Body of pancreas (tissue), 4 donors: ENCODE data around the gene INTS12.

Experiments used
- POLR2A ChIP-seq, 3 donors: fragments of 450-650 bp; IDR thresholded peaks; one replicate each; pipeline ENCODE4 v1.6.1; 2016; ENCODE audit warnings: antibody characterized with exemption in 3 of 3, mild to moderate bottlenecking in 2 of 3
- TF ChIP-seq, protein P1 (sequence below), 7 experiments: fragments of 450-650 bp in 4 of 7; fragments of 200-600 bp in 3 of 7; sonication (generic) in 3 of 7; IDR thresholded peaks; one replicate each; pipeline ENCODE4 v1.5.1; 2016 to 2019; ENCODE audit warnings: antibody characterized with exemption in 7 of 7

DNA sequence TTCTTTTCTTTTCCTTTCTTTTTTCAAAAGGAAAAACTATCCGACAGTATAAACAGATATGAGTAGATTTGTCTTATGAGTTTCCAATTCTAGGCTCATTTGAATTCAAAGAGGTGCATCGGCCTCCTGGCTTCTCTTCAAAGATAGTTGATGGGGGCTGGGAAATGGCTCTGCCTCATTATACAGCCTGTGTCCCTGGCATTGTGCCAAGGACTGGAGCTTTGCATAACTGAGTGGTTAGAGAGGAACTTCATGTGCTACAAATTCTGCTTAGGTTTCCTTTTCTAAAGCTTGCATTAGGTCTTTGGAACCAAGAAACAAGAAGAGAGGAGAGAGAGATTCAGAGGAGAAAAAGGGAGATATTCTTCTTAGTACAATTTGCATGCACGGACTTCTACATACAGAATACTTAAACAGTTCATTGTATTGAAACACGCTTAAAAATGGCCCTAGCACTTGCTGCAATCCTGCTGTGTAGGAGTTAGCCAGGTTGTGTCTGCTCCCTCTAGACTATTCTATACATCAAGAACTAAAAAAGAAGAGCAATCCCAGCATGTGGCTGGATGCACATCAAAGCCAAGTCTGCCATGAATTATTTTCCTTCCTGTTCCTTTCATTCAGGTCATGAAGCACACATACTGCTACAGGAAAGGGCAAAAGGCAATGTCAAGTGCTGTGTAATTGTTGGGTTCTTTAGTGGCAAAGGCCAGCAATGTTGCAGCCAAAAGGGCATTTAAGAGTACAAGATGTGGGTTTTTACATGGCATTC is 70.9 kb downstream of the INTS12 start:
- TF ChIP-seq, protein P1, sequence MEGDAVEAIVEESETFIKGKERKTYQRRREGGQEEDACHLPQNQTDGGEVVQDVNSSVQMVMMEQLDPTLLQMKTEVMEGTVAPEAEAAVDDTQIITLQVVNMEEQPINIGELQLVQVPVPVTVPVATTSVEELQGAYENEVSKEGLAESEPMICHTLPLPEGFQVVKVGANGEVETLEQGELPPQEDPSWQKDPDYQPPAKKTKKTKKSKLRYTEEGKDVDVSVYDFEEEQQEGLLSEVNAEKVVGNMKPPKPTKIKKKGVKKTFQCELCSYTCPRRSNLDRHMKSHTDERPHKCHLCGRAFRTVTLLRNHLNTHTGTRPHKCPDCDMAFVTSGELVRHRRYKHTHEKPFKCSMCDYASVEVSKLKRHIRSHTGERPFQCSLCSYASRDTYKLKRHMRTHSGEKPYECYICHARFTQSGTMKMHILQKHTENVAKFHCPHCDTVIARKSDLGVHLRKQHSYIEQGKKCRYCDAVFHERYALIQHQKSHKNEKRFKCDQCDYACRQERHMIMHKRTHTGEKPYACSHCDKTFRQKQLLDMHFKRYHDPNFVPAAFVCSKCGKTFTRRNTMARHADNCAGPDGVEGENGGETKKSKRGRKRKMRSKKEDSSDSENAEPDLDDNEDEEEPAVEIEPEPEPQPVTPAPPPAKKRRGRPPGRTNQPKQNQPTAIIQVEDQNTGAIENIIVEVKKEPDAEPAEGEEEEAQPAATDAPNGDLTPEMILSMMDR (IDR thresholded peaks at IDR 0.05), result no peak
- no peak for TF ChIP-seq POLR2A (IDR thresholded peaks at IDR 0.05)
